CD8-positive, alpha-beta memory T cell (primary cell): ENCODE results near the gene SRPK2. TPM values are rescaled to one million over a fixed set of nuclear protein-coding genes. Genes with fewer than 3 reads are reported as not detected.
"Not testable (repeated sequence)": the region's sequence is repeated elsewhere in the genome, so short reads cannot be mapped to it uniquely, and the experiment has no call there.

ENCODE experiments used
- CTCF ChIA-PET: fragments of 350-600 bp; sonication (Branson Sonifier 250); formaldehyde crosslinking; loops from one replicate; lab custom pipeline; 2021; ENCODE audit warnings: antibody characterized with exemption; lab: Charles Lee
- POLR2A ChIA-PET: fragments of 350-600 bp; sonication (Branson Sonifier 250); formaldehyde crosslinking; loops from one replicate; lab custom pipeline; 2021; ENCODE audit warnings: antibody characterized with exemption; lab: Charles Lee
- DNase-seq, 5 donors: peaks; one replicate each; pipeline versions ENCODE4 v3.0.0 to v3.0.0-alpha.2; 2020 to 2022; ENCODE audit warnings: mixed read lengths in 1 of 5
- H3K27ac ChIP-seq: one replicate; pipeline ENCODE4 v1.7.0; 2013; ENCODE audit warnings: low read depth, mild to moderate bottlenecking, low read length, moderate library complexity
- H3K27me3 ChIP-seq: 2 replicates; pipeline ENCODE4 v1.7.0; 2013; ENCODE audit warnings: low read length, mild to moderate bottlenecking; ENCODE audit not compliant: insufficient read depth, poor library complexity, severe bottlenecking
- H3K36me3 ChIP-seq: 2 replicates; pipeline ENCODE4 v1.7.0; 2013; ENCODE audit warnings: mild to moderate bottlenecking, low read length, moderate library complexity; ENCODE audit not compliant: insufficient read depth
- H3K4me1 ChIP-seq: 2 replicates; pipeline ENCODE4 v1.7.0; 2013; ENCODE audit warnings: mild to moderate bottlenecking, low read length, moderate library complexity; ENCODE audit not compliant: insufficient read depth
- H3K4me3 ChIP-seq: 2 replicates; pipeline ENCODE4 v1.7.0; 2013; ENCODE audit warnings: mild to moderate bottlenecking, low read length
- H3K9me3 ChIP-seq: 2 replicates; pipeline ENCODE4 v1.7.0; 2013; ENCODE audit warnings: mild to moderate bottlenecking, low read length
- H3K27ac Mint-ChIP-seq, 8 donors: one replicate each; pipeline ENCODE4 v1.8.0; 2020 to 2021; ENCODE audit warnings: mixed read lengths in 8 of 8, mild to moderate bottlenecking in 6 of 8, inconsistent platforms in 3 of 8, moderate library complexity in 3 of 8
- H3K27me3 Mint-ChIP-seq, 2 donors: one replicate each; pipeline ENCODE4 v1.8.0; 2020 to 2021; ENCODE audit warnings: mixed read lengths in 2 of 2, mild to moderate bottlenecking in 1 of 2, moderate library complexity in 1 of 2
- H3K36me3 Mint-ChIP-seq, 3 donors: one replicate each; pipeline ENCODE4 v1.8.0; 2020 to 2021; ENCODE audit warnings: mixed read lengths in 3 of 3, inconsistent platforms in 1 of 3, mild to moderate bottlenecking in 1 of 3
- H3K4me1 Mint-ChIP-seq, 3 donors: one replicate each; pipeline ENCODE4 v1.8.0; 2020 to 2021; ENCODE audit warnings: mixed read lengths in 3 of 3, inconsistent platforms in 1 of 3, mild to moderate bottlenecking in 1 of 3
- H3K4me3 Mint-ChIP-seq, 7 donors: one replicate each; pipeline ENCODE4 v1.8.0; 2020 to 2021; ENCODE audit warnings: mixed read lengths in 7 of 7, mild to moderate bottlenecking in 6 of 7, moderate library complexity in 4 of 7, inconsistent platforms in 2 of 7
- H3K9me3 Mint-ChIP-seq, 5 donors: one replicate each; pipeline ENCODE4 v1.8.0; 2020 to 2022; ENCODE audit warnings: mixed read lengths in 5 of 5, mild to moderate bottlenecking in 3 of 5, moderate library complexity in 2 of 5, inconsistent platforms in 1 of 5
- polyA plus RNA-seq: library from polyadenylated mRNA; unstranded; fragments of 300-500 nt; fragmentation: Illumina TruSeq; gene quantifications from one replicate; pipeline ENCODE4 v1.2.3, GENCODE V29; 2021
- total RNA-seq, 2 experiments: library from RNA; stranded (reverse); gene quantifications; one replicate each; pipeline ENCODE4 v1.2.3, GENCODE V29; 2021

Gene SRPK2
- total and polyA plus RNA-seq, 3 experiments from 2014 or later, result 40.8 to 59.5 (median 41.3) TPM

- no peak for DNase-seq
- ChIA-PET CTCF (interaction anchor here (1.1 kb wide), 1 partner anchor 9 kb away, joined by 4 read pairs; no protein-coding TSS in a partner anchor), POLR2A (interaction anchor here (0.6 to 1.0 kb wide), 2 partner anchors 40 to 198 kb away, joined by 3 to 5 read pairs; no protein-coding TSS in a partner anchor)
- Histone ChIP-seq H3K9me3 (no peaks in the 10 kb centered on the region), H3K4me1 (peaks cover 55% of the 10 kb centered on the region), H3K36me3 (no peaks in the 10 kb centered on the region), H3K27me3 (no peaks in the 10 kb centered on the region), H3K4me3 (no peak overlapping the region), H3K27ac (no peak overlapping the region)
- Mint-ChIP-seq H3K27me3 (no peaks in the 10 kb centered on the region), H3K36me3 (no peaks in the 10 kb centered on the region), H3K4me3 (peak overlapping the region; percentile 57 to 87 (median 77)), H3K9me3 (no peaks in the 10 kb centered on the region), H3K27ac (peak overlapping the region; percentile 28 to 87 (median 79)), H3K4me1 (peaks cover 54 to 72% (median 68%) of the 10 kb centered on the region in 3 donors)
Measured at GRCh38 chr7:105346138-105346537, 42.6 kb downstream of the SRPK2 start.

DNA sequence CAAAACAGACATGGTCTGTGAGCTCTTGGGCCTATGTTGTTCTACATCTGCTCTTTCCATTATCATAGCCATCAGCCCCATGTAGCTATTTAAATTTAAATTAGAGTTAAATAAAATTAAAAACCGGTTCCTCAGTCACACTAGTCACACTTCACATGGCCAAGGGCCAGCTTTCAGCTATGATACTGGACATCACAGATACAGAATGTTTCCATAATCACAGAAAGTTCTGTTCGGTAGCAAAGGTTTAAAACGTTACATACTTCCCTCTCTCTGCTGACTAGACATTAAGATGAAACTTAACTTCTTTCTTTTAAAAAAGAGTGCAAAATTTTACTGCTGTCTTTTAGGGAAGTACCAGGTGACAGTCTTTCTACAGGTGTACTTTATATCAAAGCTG, 43.0 kb downstream of the SRPK2 start:
- H3K27me3 ChIP-seq, result no peaks in the 10 kb centered on the region
- DNase-seq, result no peak
- ChIA-PET CTCF (interaction anchor here (1.0 to 1.1 kb wide), 2 partner anchors 9 to 84 kb away, joined by 3 to 4 read pairs; no protein-coding TSS in a partner anchor), POLR2A (no interaction called here)
- H3K27ac Mint-ChIP-seq, result peak overlapping the region in 2 of 8 donors; percentile 54 to 74
- peak overlapping the region in 3 of 7 donors; percentile 11 to 77 (median 23) for H3K4me3 Mint-ChIP-seq
- H3K36me3 ChIP-seq, result no peaks in the 10 kb centered on the region
- H3K27me3 Mint-ChIP-seq, result no peaks in the 10 kb centered on the region
- no peak overlapping the region for H3K4me3 ChIP-seq
- H3K36me3 Mint-ChIP-seq, result no peaks in the 10 kb centered on the region
- no peak overlapping the region for H3K27ac ChIP-seq
- H3K9me3 ChIP-seq, result no peaks in the 10 kb centered on the region
- no peaks in the 10 kb centered on the region for H3K9me3 Mint-ChIP-seq
- H3K4me1 ChIP-seq, result peaks cover 51% of the 10 kb centered on the region
- H3K4me1 Mint-ChIP-seq, result peaks cover 53 to 72% (median 66%) of the 10 kb centered on the region in 3 donors

- Mint-ChIP-seq H3K4me1 (peaks cover 55 to 72% (median 65%) of the 10 kb centered on the region in 3 donors), H3K9me3 (no peaks in the 10 kb centered on the region), H3K36me3 (no peaks in the 10 kb centered on the region), H3K27me3 (no peaks in the 10 kb centered on the region), H3K4me3 (peak overlapping the region in 2 of 7 donors; percentile 5 to 20), H3K27ac (peak overlapping the region in 3 of 8 donors; percentile 4 to 51 (median 41))
- Histone ChIP-seq H3K27me3 (no peaks in the 10 kb centered on the region), H3K4me3 (no peak overlapping the region), H3K27ac (no peak overlapping the region), H3K36me3 (no peaks in the 10 kb centered on the region), H3K9me3 (no peaks in the 10 kb centered on the region), H3K4me1 (peaks cover 44% of the 10 kb centered on the region)
- POLR2A ChIA-PET, result no interaction called here
- no peak for DNase-seq
- CTCF ChIA-PET, result interaction anchor here (1.0 kb wide), 1 partner anchor 85 kb away, joined by 3 read pairs; no protein-coding TSS in a partner anchor
Measured at GRCh38 chr7:105345003-105345402, 43.7 kb downstream of the SRPK2 start.

- Mint-ChIP-seq H3K4me3 (no peak overlapping the region), H3K9me3 (no peaks in the 10 kb centered on the region), H3K4me1 (peaks cover 27 to 45% (median 43%) of the 10 kb centered on the region in 3 donors), H3K27me3 (no peaks in the 10 kb centered on the region), H3K36me3 (no peaks in the 10 kb centered on the region), H3K27ac (peak overlapping the region in 2 of 8 donors; percentile 60 to 66)
- CTCF ChIA-PET, result interaction anchor here (1.0 kb wide), 1 partner anchor 359 kb away, joined by 3 read pairs; no protein-coding TSS in a partner anchor
- Histone ChIP-seq H3K27me3 (no peaks in the 10 kb centered on the region), H3K4me3 (no peak overlapping the region), H3K9me3 (no peaks in the 10 kb centered on the region), H3K36me3 (no peaks in the 10 kb centered on the region), H3K27ac (no peak overlapping the region), H3K4me1 (peaks cover 4% of the 10 kb centered on the region)
- POLR2A ChIA-PET, result interaction anchor here (0.6 kb wide), 1 partner anchor 38 kb away, joined by 3 read pairs; no protein-coding TSS in a partner anchor
- no peak for DNase-seq
Measured at GRCh38 chr7:105339404-105340323, 49.1 kb downstream of the SRPK2 start.

DNA sequence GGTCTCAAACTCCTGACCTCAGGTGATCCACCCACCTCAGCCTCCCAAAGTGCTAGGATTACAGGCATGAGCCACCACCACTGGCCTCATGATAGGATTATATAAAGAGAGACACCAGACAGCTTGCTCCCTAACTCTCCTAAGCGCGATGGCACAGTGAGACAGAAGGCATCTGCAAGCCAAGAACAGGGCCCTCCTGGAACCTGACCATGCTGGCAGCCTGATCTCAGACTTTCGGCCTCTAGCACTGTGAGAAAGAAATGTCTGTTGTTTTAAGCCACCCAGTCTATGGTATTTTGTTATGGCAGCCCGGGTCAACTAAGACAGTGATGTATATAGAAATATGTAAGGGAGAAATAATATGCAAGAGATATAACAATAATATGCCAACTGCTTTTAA, 51.2 kb downstream of the SRPK2 start:
- Mint-ChIP-seq H3K4me1 (peaks cover 15 to 27% (median 25%) of the 10 kb centered on the region in 3 donors), H3K36me3 (no peaks in the 10 kb centered on the region), H3K9me3 (no peaks in the 10 kb centered on the region), H3K27me3 (no peaks in the 10 kb centered on the region), H3K4me3 (no peak overlapping the region), H3K27ac (peak overlapping the region in 3 of 8 donors; percentile 7 to 53 (median 33))
- Histone ChIP-seq H3K4me1 (no peaks in the 10 kb centered on the region), H3K36me3 (no peaks in the 10 kb centered on the region), H3K27ac (no peak overlapping the region), H3K9me3 (no peaks in the 10 kb centered on the region), H3K4me3 (no peak overlapping the region), H3K27me3 (no peaks in the 10 kb centered on the region)
- ChIA-PET CTCF (interaction anchor here (0.7 to 1.4 kb wide), 3 partner anchors 9 to 299 kb away, joined by 3 to 4 read pairs (median 4); no protein-coding TSS in a partner anchor), POLR2A (no interaction called here)
- DNase-seq, result no peak

DNA sequence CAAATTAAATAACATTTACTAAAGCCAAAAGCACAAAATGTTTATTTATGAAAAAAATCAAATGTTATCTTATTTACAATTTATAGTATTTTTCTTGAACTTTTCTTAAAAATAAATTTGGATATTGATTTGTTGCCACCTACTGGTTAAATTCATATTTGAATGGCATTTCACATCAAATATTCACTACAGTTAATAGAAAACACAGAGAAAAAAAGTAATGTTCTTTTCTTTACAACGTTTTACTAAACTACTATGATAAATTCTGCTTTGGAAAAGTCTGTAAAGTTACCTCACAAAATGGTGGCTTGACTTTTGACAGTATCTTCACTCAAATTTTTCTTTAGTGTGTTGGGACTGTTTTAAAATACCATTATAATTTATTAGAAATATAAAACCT, 52.7 kb downstream of the SRPK2 start:
- no peaks in the 10 kb centered on the region for H3K36me3 ChIP-seq
- no peak for DNase-seq
- POLR2A ChIA-PET, result interaction anchor here (0.6 kb wide), 1 partner anchor 18 kb away, joined by 3 read pairs; no protein-coding TSS in a partner anchor
- Mint-ChIP-seq H3K4me1 (peaks cover 26 to 36% (median 36%) of the 10 kb centered on the region in 3 donors), H3K36me3 (no peaks in the 10 kb centered on the region), H3K27ac (no peak overlapping the region), H3K4me3 (no peak overlapping the region), H3K27me3 (no peaks in the 10 kb centered on the region), H3K9me3 (no peaks in the 10 kb centered on the region)
- CTCF ChIA-PET, result interaction anchor here (0.7 kb wide), 1 partner anchor 16 kb away, joined by 3 read pairs; no protein-coding TSS in a partner anchor
- H3K27ac ChIP-seq, result no peak overlapping the region
- H3K4me1 ChIP-seq, result no peaks in the 10 kb centered on the region
- H3K4me3 ChIP-seq, result no peak overlapping the region
- no peaks in the 10 kb centered on the region for H3K9me3 ChIP-seq
- no peaks in the 10 kb centered on the region for H3K27me3 ChIP-seq

DNA sequence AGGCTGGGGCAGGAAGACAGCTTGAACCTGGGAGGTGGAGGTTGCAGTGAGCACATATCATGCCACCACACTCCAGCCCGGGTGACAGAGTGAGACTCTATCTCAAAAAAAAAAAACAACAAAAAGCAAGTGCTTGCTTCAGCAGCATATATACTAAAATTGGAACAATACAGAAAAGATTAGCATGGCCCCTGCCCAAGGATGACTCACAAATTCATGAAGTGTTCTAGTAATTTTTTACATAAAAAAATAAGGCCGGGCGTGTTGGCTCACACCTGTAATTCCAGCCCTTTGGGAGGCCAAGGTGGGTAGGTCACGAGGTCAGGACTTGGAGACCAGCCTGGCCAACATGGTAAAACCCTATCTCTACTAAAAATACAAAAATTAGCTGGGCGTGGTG, 56.1 kb downstream of the SRPK2 start:
- H3K4me3 Mint-ChIP-seq, DNase-seq, H3K4me1 ChIP-seq, POLR2A ChIA-PET, H3K36me3 Mint-ChIP-seq, H3K4me3 ChIP-seq, H3K27ac ChIP-seq, H3K27me3 Mint-ChIP-seq, H3K36me3 ChIP-seq, H3K9me3 ChIP-seq, H3K9me3 Mint-ChIP-seq, H3K27me3 ChIP-seq: not testable (repeated sequence)
- H3K27ac Mint-ChIP-seq, result peak overlapping the region in 2 of 8 donors; percentile 42 to 71
- peaks cover 22 to 31% (median 24%) of the 10 kb centered on the region in 3 donors for H3K4me1 Mint-ChIP-seq
- CTCF ChIA-PET, result interaction anchor here (1.1 kb wide), 1 partner anchor 349 kb away, joined by 4 read pairs; no protein-coding TSS in a partner anchor
